WTC11 (cell line): ENCODE data around the gene UBE2H. TPM values are rescaled to one million over a fixed set of nuclear protein-coding genes. Genes with fewer than 3 reads are reported as not detected.

Source experiments
- ATAC-seq: fragments of 200-7000 bp; cut with Tn5 transposase; 2 replicates; pipeline ENCODE4 v1.10.0; 2021; ENCODE audit warnings: mild to moderate bottlenecking, moderate library complexity
- CTCF ChIA-PET: fragments of 300-600 bp; sonication (Branson Sonifier 250); formaldehyde crosslinking; loops from one replicate; lab custom pipeline; 2021; ENCODE audit warnings: antibody characterized with exemption; lab: Charles Lee
- POLR2A ChIA-PET: fragments of 350-600 bp; sonication (Branson Sonifier 250); formaldehyde crosslinking; loops from one replicate; lab custom pipeline; 2021; ENCODE audit warnings: antibody characterized with exemption; lab: Charles Lee
- DNase-seq: peaks from one replicate; pipeline ENCODE4 v3.0.0; 2021; ENCODE audit warnings: low spot score
- H3K27ac Mint-ChIP-seq: 2 replicates; pipeline ENCODE4 v1.8.0; 2021; ENCODE audit warnings: mixed read lengths
- H3K27me3 Mint-ChIP-seq: 2 replicates; pipeline ENCODE4 v1.8.0; 2021; ENCODE audit warnings: low read depth, mild to moderate bottlenecking, moderate library complexity, mixed read lengths
- H3K36me3 Mint-ChIP-seq: 2 replicates; pipeline ENCODE4 v1.8.0; 2021; ENCODE audit warnings: mixed read lengths
- H3K4me1 Mint-ChIP-seq: 2 replicates; pipeline ENCODE4 v1.8.0; 2022; ENCODE audit warnings: mixed read lengths
- H3K4me3 Mint-ChIP-seq: 2 replicates; pipeline ENCODE4 v1.8.0; 2021; ENCODE audit warnings: mild to moderate bottlenecking, moderate library complexity, mixed read lengths
- H3K9me3 Mint-ChIP-seq: 2 replicates; pipeline ENCODE4 v1.8.0; 2021; ENCODE audit warnings: mixed read lengths
- AFF4 ChIP-seq: sonication (generic); formaldehyde crosslinking; IDR thresholded peaks from 2 replicates; pipeline ENCODE4 v1.8.1; 2023; ENCODE audit warnings: mild to moderate bottlenecking, missing genetic modification reagents, borderline replicate concordance
- ATF1 ChIP-seq: sonication (generic); formaldehyde crosslinking; IDR thresholded peaks from 2 replicates; pipeline ENCODE4 v1.8.1; 2023; ENCODE audit warnings: mild to moderate bottlenecking, moderate library complexity, missing genetic modification reagents
- ATF6 ChIP-seq: sonication (generic); formaldehyde crosslinking; IDR thresholded peaks from 2 replicates; pipeline ENCODE4 v1.8.1; 2023; ENCODE audit warnings: mild to moderate bottlenecking, missing genetic modification reagents
- CDX4 ChIP-seq: fragments of 250-450 bp; sonication (Bioruptor Pico); IDR thresholded peaks from 2 replicates; pipeline ENCODE4 v1.9.0; 2021; ENCODE audit warnings: moderate library complexity, mild to moderate bottlenecking, inconsistent platforms, borderline replicate concordance
- E2F4 ChIP-seq: sonication (generic); formaldehyde crosslinking; IDR thresholded peaks from 2 replicates; pipeline ENCODE4 v1.8.1; 2022; ENCODE audit warnings: low read depth, mild to moderate bottlenecking, moderate library complexity, missing genetic modification reagents, borderline replicate concordance
- GRHL2 ChIP-seq: fragments of 250-450 bp; sonication (Bioruptor Pico); IDR thresholded peaks from 2 replicates; pipeline ENCODE4 v1.8.0; 2022; ENCODE audit warnings: mild to moderate bottlenecking, moderate library complexity; ENCODE audit not compliant: insufficient replicate concordance, severe bottlenecking
- IRF1 ChIP-seq: sonication (generic); formaldehyde crosslinking; IDR thresholded peaks from 2 replicates; pipeline ENCODE4 v1.8.0; 2023; ENCODE audit warnings: missing genetic modification reagents
- JAZF1 ChIP-seq: fragments of 250-450 bp; sonication (Bioruptor Pico); IDR thresholded peaks from 2 replicates; pipeline ENCODE4 v1.9.0; 2021; ENCODE audit warnings: moderate library complexity, mild to moderate bottlenecking, inconsistent platforms
- NFE2L1 ChIP-seq: sonication (generic); formaldehyde crosslinking; IDR thresholded peaks from 2 replicates; pipeline ENCODE4 v1.8.1; 2023; ENCODE audit warnings: missing genetic modification reagents
- NR1H2 ChIP-seq: sonication (generic); formaldehyde crosslinking; IDR thresholded peaks from 2 replicates; pipeline ENCODE4 v1.9.0; 2021; ENCODE audit warnings: mild to moderate bottlenecking, moderate library complexity, missing genetic modification reagents
- NR3C1 ChIP-seq: sonication (generic); formaldehyde crosslinking; conservative IDR thresholded peaks from 2 replicates; pipeline ENCODE4 v1.8.1; 2023; ENCODE audit warnings: low read depth, mild to moderate bottlenecking, missing genetic modification reagents
- RELA ChIP-seq: sonication (generic); formaldehyde crosslinking; IDR thresholded peaks from 2 replicates; pipeline ENCODE4 v1.8.1; 2022; ENCODE audit warnings: missing genetic modification reagents, mild to moderate bottlenecking, borderline replicate concordance
- TP53 ChIP-seq: sonication (generic); formaldehyde crosslinking; IDR thresholded peaks from 2 replicates; pipeline ENCODE4 v1.8.1; 2023; ENCODE audit warnings: mild to moderate bottlenecking, missing genetic modification reagents
- ZNF232 ChIP-seq: sonication (generic); formaldehyde crosslinking; IDR thresholded peaks from 2 replicates; pipeline ENCODE4 v1.8.0; 2022; ENCODE audit warnings: mild to moderate bottlenecking, missing genetic modification reagents
- ZNF281 ChIP-seq: sonication (generic); formaldehyde crosslinking; IDR thresholded peaks from 2 replicates; pipeline ENCODE4 v1.8.0; 2023; ENCODE audit warnings: mild to moderate bottlenecking, missing genetic modification reagents
- ZNF416 ChIP-seq: fragments of 250-450 bp; sonication (Bioruptor Pico); IDR thresholded peaks from 2 replicates; pipeline ENCODE4 v1.9.0; 2021; ENCODE audit warnings: mild to moderate bottlenecking, inconsistent platforms
- total RNA-seq: library from RNA; stranded (reverse); gene quantifications from 3 replicates; pipeline ENCODE4 v1.2.3, GENCODE V29; 2021
- TF ChIP-seq, protein P1 (sequence below): fragments of 200-600 bp; IDR thresholded peaks from 2 replicates; pipeline ENCODE4 v1.8.0; 2022; ENCODE audit warnings: antibody characterized with exemption
- TF ChIP-seq, protein P2 (sequence below): sonication (generic); formaldehyde crosslinking; IDR thresholded peaks from 2 replicates; pipeline ENCODE4 v1.8.1; 2022; ENCODE audit warnings: mild to moderate bottlenecking, missing genetic modification reagents, moderate library complexity, borderline replicate concordance

UBE2H gene
- total RNA-seq, 1 experiment from 2014 or later, result 55.0 TPM

- no peak for TF ChIP-seq AFF4 (CRISPR knock-in tag)
- no peak for TF ChIP-seq NR1H2 (CRISPR knock-in tag)
These were observed 163.1 kb downstream of the UBE2H start (continued) for GRCh38 chr7:129789652-129790051.

DNA sequence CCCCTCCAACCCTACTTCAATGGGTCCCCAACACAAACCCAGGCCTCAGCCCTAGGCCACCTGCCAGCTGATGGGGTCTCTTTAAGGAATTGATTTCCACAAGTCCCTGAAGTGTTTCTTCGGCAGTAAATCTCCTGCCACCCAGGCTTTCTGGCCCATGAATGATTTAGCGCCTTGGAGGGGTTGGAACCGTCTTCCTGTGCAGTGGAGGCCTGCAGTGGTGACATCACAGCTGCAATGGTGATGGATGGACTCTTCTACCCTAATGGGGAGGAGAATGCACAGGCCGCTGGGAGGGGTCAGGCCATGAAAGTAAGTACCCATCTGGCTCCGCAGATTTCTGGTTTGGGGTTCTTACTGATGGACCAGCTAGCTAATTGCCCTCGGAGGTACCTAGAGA, 163.8 kb downstream of the UBE2H start:
- ATAC-seq (no peak), DNase-seq (no peak)
- TF ChIP-seq NFE2L1 (no peak), JAZF1 (CRISPR knock-in tag) (no peak), E2F4 (CRISPR knock-in tag) (no peak), ATF6 (CRISPR knock-in tag) (no peak), RELA (CRISPR knock-in tag) (no peak), ZNF416 (no peak), GRHL2 (CRISPR knock-in tag) (no peak), CDX4 (CRISPR knock-in tag) (no peak), IRF1 (CRISPR knock-in tag) (no peak), TP53 (CRISPR knock-in tag) (no peak), ATF1 (no peak), ZNF232 (CRISPR knock-in tag) (no peak), ZNF281 (CRISPR knock-in tag) (no peak), NR3C1 (no peak)
- TF ChIP-seq, protein P1, sequence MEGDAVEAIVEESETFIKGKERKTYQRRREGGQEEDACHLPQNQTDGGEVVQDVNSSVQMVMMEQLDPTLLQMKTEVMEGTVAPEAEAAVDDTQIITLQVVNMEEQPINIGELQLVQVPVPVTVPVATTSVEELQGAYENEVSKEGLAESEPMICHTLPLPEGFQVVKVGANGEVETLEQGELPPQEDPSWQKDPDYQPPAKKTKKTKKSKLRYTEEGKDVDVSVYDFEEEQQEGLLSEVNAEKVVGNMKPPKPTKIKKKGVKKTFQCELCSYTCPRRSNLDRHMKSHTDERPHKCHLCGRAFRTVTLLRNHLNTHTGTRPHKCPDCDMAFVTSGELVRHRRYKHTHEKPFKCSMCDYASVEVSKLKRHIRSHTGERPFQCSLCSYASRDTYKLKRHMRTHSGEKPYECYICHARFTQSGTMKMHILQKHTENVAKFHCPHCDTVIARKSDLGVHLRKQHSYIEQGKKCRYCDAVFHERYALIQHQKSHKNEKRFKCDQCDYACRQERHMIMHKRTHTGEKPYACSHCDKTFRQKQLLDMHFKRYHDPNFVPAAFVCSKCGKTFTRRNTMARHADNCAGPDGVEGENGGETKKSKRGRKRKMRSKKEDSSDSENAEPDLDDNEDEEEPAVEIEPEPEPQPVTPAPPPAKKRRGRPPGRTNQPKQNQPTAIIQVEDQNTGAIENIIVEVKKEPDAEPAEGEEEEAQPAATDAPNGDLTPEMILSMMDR, result no peak
- TF ChIP-seq, protein P2, sequence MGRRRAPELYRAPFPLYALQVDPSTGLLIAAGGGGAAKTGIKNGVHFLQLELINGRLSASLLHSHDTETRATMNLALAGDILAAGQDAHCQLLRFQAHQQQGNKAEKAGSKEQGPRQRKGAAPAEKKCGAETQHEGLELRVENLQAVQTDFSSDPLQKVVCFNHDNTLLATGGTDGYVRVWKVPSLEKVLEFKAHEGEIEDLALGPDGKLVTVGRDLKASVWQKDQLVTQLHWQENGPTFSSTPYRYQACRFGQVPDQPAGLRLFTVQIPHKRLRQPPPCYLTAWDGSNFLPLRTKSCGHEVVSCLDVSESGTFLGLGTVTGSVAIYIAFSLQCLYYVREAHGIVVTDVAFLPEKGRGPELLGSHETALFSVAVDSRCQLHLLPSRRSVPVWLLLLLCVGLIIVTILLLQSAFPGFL (CRISPR knock-in tag), result no peak
- no peak overlapping the region for H3K4me3 Mint-ChIP-seq
- no peak overlapping the region for H3K27ac Mint-ChIP-seq
- H3K36me3 Mint-ChIP-seq, result no peaks in the 10 kb centered on the region
- no peaks in the 10 kb centered on the region for H3K9me3 Mint-ChIP-seq
- POLR2A ChIA-PET, result no interaction called here
- H3K27me3 Mint-ChIP-seq, result peaks cover 87% of the 10 kb centered on the region
- CTCF ChIA-PET, result no interaction called here
- peaks cover 36% of the 10 kb centered on the region for H3K4me1 Mint-ChIP-seq
